Measurements from ENCODE around the gene CLNK. TPM values are rescaled to one million over a fixed set of nuclear protein-coding genes. Genes with fewer than 3 reads are reported as not detected.

CLNK gene
- total and polyA plus RNA-seq, 2 donors (not counting 1 experiment from before 2014, with no cell fraction given): 0.57 to 0.75 TPM

GRCh38 chr4:10715696-10716095, 31.1 kb upstream of the CLNK start:
- Histone ChIP-seq H4K20me1 (ENCODE audit: control insufficient read depth, insufficient read depth, low read length, poor library complexity, severe bottlenecking) (no peaks in the 10 kb centered on the region), H3K36me3 (replicated peaks in 1 of 2; ENCODE audit: control extremely low read depth in 1 of 2, control insufficient read depth in 1 of 2, extremely low read depth in 1 of 2, insufficient read depth in 2 of 2, low read length in 1 of 2) (no peaks in the 10 kb centered on the region), H3K4me3 (ENCODE audit: control extremely low read depth in 1 of 5, extremely low read depth in 1 of 5, insufficient read depth in 1 of 5, low read depth in 2 of 5, low read length in 4 of 5) (no peak overlapping the region), H2AFZ (ENCODE audit: insufficient read depth, low read depth, low read length, poor library complexity, severe bottlenecking) (no peak overlapping the region), H3K4me2 (replicated peaks; ENCODE audit: low read depth, low read length, poor library complexity, severe bottlenecking) (no peak overlapping the region), H3K27me3 (replicated peaks in 1 of 4; ENCODE audit: control extremely low read depth in 1 of 4, control insufficient read depth in 3 of 4, insufficient read depth in 4 of 4, low read length in 3 of 4) (no peaks in the 10 kb centered on the region), H3K27ac (ENCODE audit: low read length in 2 of 2) (no peak overlapping the region), H3K9ac (ENCODE audit: low read length) (no peak overlapping the region), H3K9me3 (ENCODE audit: control extremely low read depth in 1 of 3, control insufficient read depth in 2 of 3, insufficient read depth in 1 of 3, low read length in 2 of 3) (peaks cover 0 to 4% (median 0%) of the 10 kb centered on the region in 3 donors), H3K4me1 (ENCODE audit: control insufficient read depth in 2 of 2, insufficient read depth in 2 of 2, low read length in 2 of 2) (no peaks in the 10 kb centered on the region), H3K79me2 (ENCODE audit: control insufficient read depth, insufficient read depth, low read length) (no peaks in the 10 kb centered on the region)
- DNase-seq (no peak), ATAC-seq (ENCODE audit: low read depth) (no peak)
- intact Hi-C loops (cut with micrococcal nuclease): no loop called here
- no peaks in the 10 kb centered on the region for H3K27me3 Mint-ChIP-seq
- TF ChIP-seq EZH2 (IDR thresholded peaks at IDR 0.05; ENCODE audit: borderline replicate concordance, insufficient read depth, low read depth, low read length, poor library complexity, severe bottlenecking) (no peak), CTCF (IDR thresholded peaks at IDR 0.05) (no peak)
- WGBS (ENCODE audit: insufficient coverage): 25% methylated on average over 1 of the region's 5 CpGs
- CTCF ChIA-PET: interaction anchor here (0.7 kb wide), 1 partner anchor 996 kb away, joined by 3 read pairs; no protein-coding TSS in a partner anchor
- peaks cover 2% of the 10 kb centered on the region for H3K4me1 Mint-ChIP-seq
- no peak overlapping the region for H3K27ac Mint-ChIP-seq
- H3K9me3 Mint-ChIP-seq (ENCODE audit: insufficient read depth): no peaks in the 10 kb centered on the region
- POLR2A ChIA-PET: no interaction called here
- no peak overlapping the region for H3K4me3 Mint-ChIP-seq

- Histone ChIP-seq H3K9ac (ENCODE audit: low read length) (no peak overlapping the region), H3K4me1 (ENCODE audit: control insufficient read depth in 2 of 2, insufficient read depth in 2 of 2, low read length in 2 of 2) (no peaks in the 10 kb centered on the region), H2AFZ (ENCODE audit: insufficient read depth, low read depth, low read length, poor library complexity, severe bottlenecking) (no peak overlapping the region), H3K4me2 (replicated peaks; ENCODE audit: low read depth, low read length, poor library complexity, severe bottlenecking) (no peak overlapping the region), H3K79me2 (ENCODE audit: control insufficient read depth, insufficient read depth, low read length) (no peaks in the 10 kb centered on the region), H3K9me3 (ENCODE audit: control extremely low read depth in 1 of 3, control insufficient read depth in 2 of 3, insufficient read depth in 1 of 3, low read length in 2 of 3) (peaks cover 0 to 4% (median 0%) of the 10 kb centered on the region in 3 donors), H3K27me3 (replicated peaks in 1 of 4; ENCODE audit: control extremely low read depth in 1 of 4, control insufficient read depth in 3 of 4, insufficient read depth in 4 of 4, low read length in 3 of 4) (no peaks in the 10 kb centered on the region), H3K4me3 (ENCODE audit: control extremely low read depth in 1 of 5, extremely low read depth in 1 of 5, insufficient read depth in 1 of 5, low read depth in 2 of 5, low read length in 4 of 5) (no peak overlapping the region), H3K36me3 (replicated peaks in 1 of 2; ENCODE audit: control extremely low read depth in 1 of 2, control insufficient read depth in 1 of 2, extremely low read depth in 1 of 2, insufficient read depth in 2 of 2, low read length in 1 of 2) (no peaks in the 10 kb centered on the region), H3K27ac (ENCODE audit: low read length in 2 of 2) (no peak overlapping the region), H4K20me1 (ENCODE audit: control insufficient read depth, insufficient read depth, low read length, poor library complexity, severe bottlenecking) (no peaks in the 10 kb centered on the region)
- 100% methylated on average over 1 of the region's 4 CpGs for WGBS (ENCODE audit: insufficient coverage)
- TF ChIP-seq CTCF (IDR thresholded peaks at IDR 0.05): no peak
- no peak for TF ChIP-seq EZH2 (IDR thresholded peaks at IDR 0.05; ENCODE audit: borderline replicate concordance, insufficient read depth, low read depth, low read length, poor library complexity, severe bottlenecking)
- intact Hi-C loops (cut with micrococcal nuclease): no loop called here
- DNase-seq: no peak
- no peaks in the 10 kb centered on the region for H3K4me1 Mint-ChIP-seq
- H3K27me3 Mint-ChIP-seq: no peaks in the 10 kb centered on the region
- no peak overlapping the region for H3K4me3 Mint-ChIP-seq
- H3K9me3 Mint-ChIP-seq (ENCODE audit: insufficient read depth): no peaks in the 10 kb centered on the region
- CTCF ChIA-PET: no interaction called here
- POLR2A ChIA-PET: no interaction called here
- H3K27ac Mint-ChIP-seq: no peak overlapping the region
- no peak for ATAC-seq (ENCODE audit: low read depth)
Measured at GRCh38 chr4:10715135-10715534, 30.6 kb upstream of the CLNK start.

All from B cell (primary cell).